ENCODE measurements around the gene OR51B4.

- TF ChIP-seq CTCF (IDR thresholded peaks at IDR 0.05) (no peak), POLR2A (IDR thresholded peaks at IDR 0.05) (no peak)
Measured at GRCh38 chr11:5288906-5289550, 12.7 kb downstream of the OR51B4 start.
